Progenitor cell of endocrine pancreas (in vitro differentiated cells): ENCODE data around the gene PTPN2. TPM values are rescaled to one million over a fixed set of nuclear protein-coding genes. Genes with fewer than 3 reads are reported as not detected.

Source experiments
- DNase-seq: peaks from one replicate; pipeline ENCODE4 v3.0.0; 2021; ENCODE audit warnings: low spot score; ENCODE audit not compliant: unreplicated experiment
- H3K27ac Mint-ChIP-seq: 2 replicates; pipeline ENCODE4 v1.8.0; 2021; ENCODE audit warnings: mild to moderate bottlenecking, moderate library complexity, mixed read lengths
- H3K27me3 Mint-ChIP-seq: 2 replicates; pipeline ENCODE4 v1.8.0; 2021; ENCODE audit warnings: mixed read lengths
- H3K36me3 Mint-ChIP-seq: 2 replicates; pipeline ENCODE4 v1.8.0; 2022; ENCODE audit warnings: mixed read lengths; ENCODE audit not compliant: insufficient read depth
- H3K4me1 Mint-ChIP-seq: 2 replicates; pipeline ENCODE4 v1.8.0; 2021; ENCODE audit warnings: low read depth, mixed read lengths
- H3K4me3 Mint-ChIP-seq: 2 replicates; pipeline ENCODE4 v1.8.0; 2021; ENCODE audit warnings: low read depth, mild to moderate bottlenecking, moderate library complexity, mixed read lengths
- H3K9me3 Mint-ChIP-seq: 2 replicates; pipeline ENCODE4 v1.8.0; 2021; ENCODE audit warnings: low read depth, mixed read lengths
- total RNA-seq: library from RNA; stranded (reverse); gene quantifications from 2 replicates; pipeline ENCODE4 v1.2.1, GENCODE V29; 2021
- TF ChIP-seq, protein P1 (sequence below): fragments of 200-600 bp; sonication (generic); IDR thresholded peaks from one replicate; pipeline ENCODE4 v1.5.0; 2021; ENCODE audit warnings: antibody characterized with exemption, mild to moderate bottlenecking; ENCODE audit not compliant: unreplicated experiment

Gene PTPN2
- total RNA-seq, 1 donor from 2014 or later, result 45.1 TPM

GRCh38 chr18:12836551-12836950 is 47.5 kb downstream of the PTPN2 start:
- no peak overlapping the region for H3K4me3 Mint-ChIP-seq
- DNase-seq, result no peak
- no peak overlapping the region for H3K27ac Mint-ChIP-seq
- no peaks in the 10 kb centered on the region for H3K9me3 Mint-ChIP-seq
- peaks cover 9% of the 10 kb centered on the region for H3K4me1 Mint-ChIP-seq
- no peaks in the 10 kb centered on the region for H3K27me3 Mint-ChIP-seq
- TF ChIP-seq, protein P1, sequence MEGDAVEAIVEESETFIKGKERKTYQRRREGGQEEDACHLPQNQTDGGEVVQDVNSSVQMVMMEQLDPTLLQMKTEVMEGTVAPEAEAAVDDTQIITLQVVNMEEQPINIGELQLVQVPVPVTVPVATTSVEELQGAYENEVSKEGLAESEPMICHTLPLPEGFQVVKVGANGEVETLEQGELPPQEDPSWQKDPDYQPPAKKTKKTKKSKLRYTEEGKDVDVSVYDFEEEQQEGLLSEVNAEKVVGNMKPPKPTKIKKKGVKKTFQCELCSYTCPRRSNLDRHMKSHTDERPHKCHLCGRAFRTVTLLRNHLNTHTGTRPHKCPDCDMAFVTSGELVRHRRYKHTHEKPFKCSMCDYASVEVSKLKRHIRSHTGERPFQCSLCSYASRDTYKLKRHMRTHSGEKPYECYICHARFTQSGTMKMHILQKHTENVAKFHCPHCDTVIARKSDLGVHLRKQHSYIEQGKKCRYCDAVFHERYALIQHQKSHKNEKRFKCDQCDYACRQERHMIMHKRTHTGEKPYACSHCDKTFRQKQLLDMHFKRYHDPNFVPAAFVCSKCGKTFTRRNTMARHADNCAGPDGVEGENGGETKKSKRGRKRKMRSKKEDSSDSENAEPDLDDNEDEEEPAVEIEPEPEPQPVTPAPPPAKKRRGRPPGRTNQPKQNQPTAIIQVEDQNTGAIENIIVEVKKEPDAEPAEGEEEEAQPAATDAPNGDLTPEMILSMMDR, result no peak
- peaks cover 12% of the 10 kb centered on the region for H3K36me3 Mint-ChIP-seq

GRCh38 chr18:12828116-12829051 is 55.7 kb downstream of the PTPN2 start:
- Mint-ChIP-seq H3K4me3 (no peak overlapping the region), H3K9me3 (peaks cover 9% of the 10 kb centered on the region), H3K4me1 (no peaks in the 10 kb centered on the region), H3K36me3 (peaks cover 40% of the 10 kb centered on the region), H3K27ac (no peak overlapping the region), H3K27me3 (no peaks in the 10 kb centered on the region)
- TF ChIP-seq, protein P1, result no peak
- no peak for DNase-seq

DNA sequence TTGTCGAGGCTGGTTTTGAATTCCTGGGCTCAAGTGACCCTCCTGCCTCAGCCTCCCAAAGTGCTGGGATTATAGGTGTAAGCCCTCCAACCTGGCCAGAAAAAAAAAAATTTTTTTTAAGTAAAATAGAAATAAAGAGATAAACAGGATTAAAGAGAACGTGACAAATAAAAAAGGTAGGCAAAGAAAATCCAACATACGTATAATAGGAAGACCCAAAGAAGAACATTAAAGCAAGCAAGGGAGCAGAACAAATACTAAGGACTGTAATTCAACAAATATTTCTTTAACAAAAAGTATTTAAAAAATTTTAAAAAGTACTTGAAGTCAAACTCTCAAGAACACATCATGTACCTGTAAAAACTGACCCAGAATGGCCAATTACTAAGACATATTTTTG is 56.4 kb downstream of the PTPN2 start:
- TF ChIP-seq, protein P1, result no peak
- H3K27ac Mint-ChIP-seq, result no peak overlapping the region
- H3K9me3 Mint-ChIP-seq, result peaks cover 9% of the 10 kb centered on the region
- no peak for DNase-seq
- H3K36me3 Mint-ChIP-seq, result peaks cover 39% of the 10 kb centered on the region
- H3K4me1 Mint-ChIP-seq, result no peaks in the 10 kb centered on the region
- H3K4me3 Mint-ChIP-seq, result no peak overlapping the region
- H3K27me3 Mint-ChIP-seq, result no peaks in the 10 kb centered on the region

DNA sequence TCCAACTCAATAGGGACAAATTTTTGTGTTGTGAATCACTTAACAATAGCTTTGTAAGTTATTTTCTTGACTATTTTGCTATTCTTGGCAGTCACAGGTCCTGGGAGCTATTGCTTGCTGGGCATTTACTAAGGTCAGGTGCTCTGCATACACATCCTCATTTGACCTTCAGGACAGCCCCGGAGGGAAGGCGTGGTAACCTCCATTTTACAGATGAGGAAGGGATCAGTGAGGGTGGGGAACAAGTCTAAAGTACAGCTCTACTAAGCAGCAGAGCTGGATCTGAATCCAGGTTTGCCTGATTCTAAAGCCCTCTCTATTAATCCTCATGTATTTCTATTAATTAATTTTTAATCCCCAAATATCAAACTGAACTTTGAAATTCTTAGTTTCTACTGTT is 58.8 kb downstream of the PTPN2 start:
- peaks cover 9% of the 10 kb centered on the region for H3K9me3 Mint-ChIP-seq
- no peak for DNase-seq
- H3K4me1 Mint-ChIP-seq, result peaks cover 4% of the 10 kb centered on the region
- TF ChIP-seq, protein P1, result no peak
- no peaks in the 10 kb centered on the region for H3K27me3 Mint-ChIP-seq
- H3K4me3 Mint-ChIP-seq, result no peak overlapping the region
- no peak overlapping the region for H3K27ac Mint-ChIP-seq
- peaks cover 32% of the 10 kb centered on the region for H3K36me3 Mint-ChIP-seq

GRCh38 chr18:12823892-12824291 is 60.1 kb downstream of the PTPN2 start:
- DNase-seq, result no peak
- Mint-ChIP-seq H3K9me3 (peaks cover 9% of the 10 kb centered on the region), H3K36me3 (peaks cover 23% of the 10 kb centered on the region)

More at GRCh38 chr18:12823892-12824291, 60.1 kb downstream of the PTPN2 start:
- TF ChIP-seq, protein P1, result no peak
- Mint-ChIP-seq H3K27ac (no peak overlapping the region), H3K4me3 (no peak overlapping the region), H3K27me3 (no peaks in the 10 kb centered on the region), H3K4me1 (peaks cover 4% of the 10 kb centered on the region)
